ENCODE data around the gene NFIB.

NFIB gene

GRCh38 chr9:14320271-14321181 lies 6.6 kb upstream of the NFIB start:
- DNase-seq (ENCODE audit: low read depth): peak; percentile 97
- peak overlapping the region; percentile 67 for H3K4me3 ChIP-seq (replicated peaks; ENCODE audit: low read depth, low read length)

GRCh38 chr9:14318934-14319580 lies 5.1 kb upstream of the NFIB start:
- TF ChIP-seq CTCF (IDR thresholded peaks at IDR 0.05; ENCODE audit: low read length, missing control alignments): no peak
- no peak for DNase-seq (ENCODE audit: low read depth)
- peak overlapping the region; percentile 67 for H3K4me3 ChIP-seq (replicated peaks; ENCODE audit: low read depth, low read length)

More at GRCh38 chr9:14320271-14321181, 6.6 kb upstream of the NFIB start:
- no peak for TF ChIP-seq CTCF (IDR thresholded peaks at IDR 0.05; ENCODE audit: low read length, missing control alignments)

GRCh38 chr9:14318361-14318760 lies 4.4 kb upstream of the NFIB start:
- H3K4me3 ChIP-seq (replicated peaks; ENCODE audit: low read depth, low read length): peak overlapping the region; percentile 67
- no peak for TF ChIP-seq CTCF (IDR thresholded peaks at IDR 0.05; ENCODE audit: low read length, missing control alignments)
- no peak for DNase-seq (ENCODE audit: low read depth)

GRCh38 chr9:14317667-14318320 lies 3.9 kb upstream of the NFIB start:
- no peak for DNase-seq (ENCODE audit: low read depth)
- no peak for TF ChIP-seq CTCF (IDR thresholded peaks at IDR 0.05; ENCODE audit: low read length, missing control alignments)
- peak overlapping the region; percentile 67 for H3K4me3 ChIP-seq (replicated peaks; ENCODE audit: low read depth, low read length)

- TF ChIP-seq CTCF (IDR thresholded peaks at IDR 0.05; ENCODE audit: low read length, missing control alignments): no peak
- H3K4me3 ChIP-seq (replicated peaks; ENCODE audit: low read depth, low read length): peak overlapping the region; percentile 67
- no peak for DNase-seq (ENCODE audit: low read depth)
Observed at GRCh38 chr9:14316602-14317300, 2.8 kb upstream of the NFIB start.

- H3K4me3 ChIP-seq (replicated peaks; ENCODE audit: low read depth, low read length): peak overlapping the region; percentile 67
- no peak for TF ChIP-seq CTCF (IDR thresholded peaks at IDR 0.05; ENCODE audit: low read length, missing control alignments)
- DNase-seq (ENCODE audit: low read depth): peak; percentile 85
Observed at GRCh38 chr9:14315875-14316601, 2.1 kb upstream of the NFIB start.
